IMR-90 (cell line): ENCODE results near the gene ACIN1. TPM values are rescaled to one million over a fixed set of nuclear protein-coding genes. Genes with fewer than 3 reads are reported as not detected.

Experiments used
- ATAC-seq: fragments of 200-7000 bp; cut with Tn5 transposase; 2 replicates; pipeline ENCODE4 v1.9.1; 2020; ENCODE audit warnings: low read depth, mild to moderate bottlenecking, moderate library complexity
- Bru-seq: library from RNA; stranded (reverse); fragments of 400-500 nt; gene quantifications from one replicate; lab custom pipeline; 2021; lab: Mats Ljungman, UMichigan
- BruChase-seq, 2 experiments: library from RNA; stranded (reverse); fragments of 400-500 nt; gene quantifications; one replicate each; lab custom pipeline; 2021; lab: Mats Ljungman, UMichigan
- BruUV-seq: library from RNA; stranded (reverse); fragments of 400-500 nt; replicated peaks from 2 replicates; lab custom pipeline; 2021; lab: Mats Ljungman, UMichigan
- CTCF ChIA-PET: fragments of 300-600 bp; formaldehyde crosslinking; extraction: SDS; loops from one replicate; lab custom pipeline; 2021; ENCODE audit warnings: antibody characterized with exemption; lab: Yijun Ruan, JAX
- POLR2A ChIA-PET: fragments of 300-600 bp; sonication (Branson Sonifier 250); formaldehyde crosslinking; loops from one replicate; lab custom pipeline; 2022; ENCODE audit warnings: antibody characterized with exemption; ENCODE audit not compliant: unreplicated experiment; lab: Charles Lee
- DNase-seq: peaks from one replicate; pipeline ENCODE4 v3.0.0; 2013
- H2AFZ ChIP-seq: replicated peaks from 2 replicates; pipeline ENCODE3; 2013; ENCODE audit warnings: low read length, mild to moderate bottlenecking; ENCODE audit not compliant: poor library complexity
- H2AK5ac ChIP-seq: 2 replicates; pipeline ENCODE4 v1.6.1; 2013; ENCODE audit warnings: low read depth, low read length, inconsistent platforms
- H2AK9ac ChIP-seq: replicated peaks from 2 replicates; pipeline ENCODE3; 2013; ENCODE audit warnings: mild to moderate bottlenecking, low read depth, low read length, moderate library complexity; ENCODE audit not compliant: poor library complexity
- H2BK120ac ChIP-seq: 2 replicates; pipeline ENCODE4 v1.6.1; 2013; ENCODE audit warnings: low read depth, low read length, inconsistent platforms
- H2BK15ac ChIP-seq: 3 replicates; pipeline ENCODE4 v1.6.1; 2013; ENCODE audit warnings: low read depth, low read length, inconsistent platforms
- H2BK20ac ChIP-seq: 2 replicates; pipeline ENCODE4 v1.6.1; 2013; ENCODE audit warnings: low read depth, mild to moderate bottlenecking, inconsistent platforms, low read length, moderate library complexity
- H2BK5ac ChIP-seq: 2 replicates; pipeline ENCODE4 v1.6.1; 2013; ENCODE audit warnings: mild to moderate bottlenecking, low read depth, low read length, inconsistent platforms; ENCODE audit not compliant: poor library complexity, severe bottlenecking
- H3K14ac ChIP-seq: replicated peaks from 2 replicates; pipeline ENCODE4 v1.6.1; 2013; ENCODE audit warnings: low read depth, low read length, inconsistent platforms
- H3K18ac ChIP-seq: 2 replicates; pipeline ENCODE4 v1.6.1; 2013; ENCODE audit warnings: low read depth, low read length, control low read depth
- H3K23ac ChIP-seq: 2 replicates; pipeline ENCODE4 v1.6.1; 2013; ENCODE audit warnings: low read depth, low read length, inconsistent platforms
- H3K27ac ChIP-seq: 2 replicates; pipeline ENCODE4 v1.5.1; 2013; ENCODE audit warnings: mild to moderate bottlenecking, control low read depth, low read length; ENCODE audit not compliant: insufficient read depth
- H3K27me3 ChIP-seq: 2 replicates; pipeline ENCODE4 v1.6.1; 2013; ENCODE audit warnings: low read length; ENCODE audit not compliant: control insufficient read depth, insufficient read depth
- H3K36me3 ChIP-seq: 2 replicates; pipeline ENCODE4 v1.6.1; 2013; ENCODE audit warnings: low read length, mixed read lengths; ENCODE audit not compliant: control insufficient read depth, insufficient read depth
- H3K4ac ChIP-seq: 2 replicates; pipeline ENCODE4 v1.6.1; 2013; ENCODE audit warnings: low read depth, low read length, inconsistent platforms
- H3K4me1 ChIP-seq: 2 replicates; pipeline ENCODE4 v1.6.1; 2013; ENCODE audit warnings: low read length, mixed read lengths; ENCODE audit not compliant: control insufficient read depth, insufficient read depth
- H3K4me2 ChIP-seq: 2 replicates; pipeline ENCODE4 v1.6.1; 2013; ENCODE audit warnings: low read depth, mild to moderate bottlenecking, control low read depth, low read length, moderate library complexity
- H3K4me3 ChIP-seq: 2 replicates; pipeline ENCODE4 v1.5.1; 2013; ENCODE audit warnings: low read depth, mild to moderate bottlenecking, control low read depth, low read length, moderate library complexity; ENCODE audit not compliant: insufficient read depth
- H3K56ac ChIP-seq: 2 replicates; pipeline ENCODE4 v1.6.1; 2013; ENCODE audit warnings: low read length, inconsistent platforms; ENCODE audit not compliant: insufficient read depth; ENCODE audit errors: extremely low read depth
- H3K79me1 ChIP-seq, 2 experiments: 2 replicates each; pipeline ENCODE4 v1.6.1; 2013; ENCODE audit warnings: low read length in 2 of 2, inconsistent platforms in 1 of 2, low read depth in 1 of 2
- H3K9ac ChIP-seq: 2 replicates; pipeline ENCODE4 v1.6.1; 2013; ENCODE audit warnings: low read depth, low read length, control low read depth
- H3K9me1 ChIP-seq: 2 replicates; pipeline ENCODE4 v1.6.1; 2013; ENCODE audit warnings: low read length, inconsistent platforms; ENCODE audit not compliant: insufficient read depth
- H3K9me3 ChIP-seq: 2 replicates; pipeline ENCODE4 v1.6.1; 2013; ENCODE audit warnings: low read length; ENCODE audit not compliant: control insufficient read depth, insufficient read depth
- H4K20me1 ChIP-seq: 2 replicates; pipeline ENCODE4 v1.6.1; 2013; ENCODE audit warnings: low read length, inconsistent platforms; ENCODE audit not compliant: insufficient read depth
- H4K5ac ChIP-seq: 2 replicates; pipeline ENCODE4 v1.6.1; 2013; ENCODE audit warnings: mild to moderate bottlenecking, low read depth, low read length, control low read depth
- H4K8ac ChIP-seq, 2 experiments: 2 replicates each; pipeline ENCODE4 v1.6.1; 2013; ENCODE audit warnings: low read depth in 2 of 2, low read length in 2 of 2, control low read depth in 1 of 2, inconsistent platforms in 1 of 2
- H4K91ac ChIP-seq: 2 replicates; pipeline ENCODE4 v1.6.1; 2013; ENCODE audit warnings: low read depth, low read length, inconsistent platforms; ENCODE audit not compliant: insufficient read depth
- CHD1 ChIP-seq: IDR thresholded peaks from 2 replicates; pipeline ENCODE4 v1.6.1; 2012; ENCODE audit warnings: low read depth, low read length, improper control_type of control experiment
- MAZ ChIP-seq: IDR thresholded peaks from 2 replicates; pipeline ENCODE4 v1.6.1; 2012; ENCODE audit warnings: low read depth, mild to moderate bottlenecking, low read length, improper control_type of control experiment, moderate library complexity, borderline replicate concordance
- MXI1 ChIP-seq: IDR thresholded peaks from 2 replicates; pipeline ENCODE4 v1.6.1; 2012; ENCODE audit warnings: low read depth, mild to moderate bottlenecking, low read length, moderate library complexity, borderline replicate concordance
- POLR2A ChIP-seq: IDR thresholded peaks from 2 replicates; pipeline ENCODE4 v1.6.1; 2012; ENCODE audit warnings: mild to moderate bottlenecking, low read depth, low read length
- SMC3 ChIP-seq: fragments of 150-350 bp; IDR thresholded peaks from 2 replicates; pipeline ENCODE4 v1.6.1; 2016; ENCODE audit warnings: low read depth, mild to moderate bottlenecking, antibody characterized with exemption, low read length, moderate library complexity
- WGBS, 2 experiments: methylation state at CpG; one replicate each; pipeline versions ENCODE4 v1.1.5 to v1.1.7; 2013; ENCODE audit warnings: missing lambda C conversion rate in 2 of 2; ENCODE audit not compliant: insufficient read length in 1 of 2; ENCODE audit errors: extremely low coverage in 2 of 2; 5-methylcytosine and 5-hydroxymethylcytosine counted together
- dilution Hi-C: fragments of 300-500 bp; cut with HindIII; formaldehyde crosslinking; loops from one replicate; pipeline ENCODE4 v1.14.3; 2018; ENCODE audit warnings: low sequenced_read_pairs; ENCODE audit not compliant: unreplicated experiment
- in situ Hi-C: fragments of 300-500 bp; cut with MboI; formaldehyde crosslinking; loops from 3 replicates; pipeline ENCODE4 v1.14.3; 2019; ENCODE audit warnings: low sequenced_read_pairs, inconsistent platforms, mixed read lengths
- intact Hi-C: fragments of 100-400 bp; cut with micrococcal nuclease; formaldehyde crosslinking; loops from 2 replicates; pipeline ENCODE4 v1.10.0; 2022
- long read RNA-seq: library from polyadenylated mRNA; unstranded; transcript quantifications from one replicate; pipeline ENCODE4 v2.0.0, GENCODE V29; 2021; ENCODE audit not compliant: unreplicated experiment
- polyA plus RNA-seq, 3 experiments: library from polyadenylated mRNA; depleted of rRNA; stranded (reverse); fragments of >200 nt; gene quantifications; 2 replicates each; pipeline ENCODE4 v1.2.3, GENCODE V29; 2012; ENCODE audit warnings: low replicate concordance in 1 of 3
- total RNA-seq: library from RNA; depleted of rRNA; stranded (reverse); fragments of >200 nt; gene quantifications from 2 replicates; pipeline ENCODE4 v1.2.3, GENCODE V29; 2012; rRNA removed

ACIN1 gene
- total RNA-seq (71.9 and 73.8 TPM in 2 replicates), polyA plus RNA-seq (2012; rRNA removed) (167 and 185 TPM in 2 replicates), Bru-seq, nascent RNA (percentile 95 among the genes with signal in this experiment), BruChase-seq, experiment 1, labeled RNA remaining after a 6-hour chase (percentile 96 among the genes with signal in this experiment), BruChase-seq, experiment 2, labeled RNA remaining after a 2-hour chase (percentile 98 among the genes with signal in this experiment)
- polyA plus RNA-seq (2012; cell fraction: cytosol; rRNA removed): 47.0 and 54.1 TPM in 2 replicates
- polyA plus RNA-seq (2012; cell fraction: nucleus; rRNA removed; ENCODE audit: low replicate concordance): 631 and 1,195 TPM in 2 replicates
- long read RNA-seq, partial matches to known transcripts: 38 of 52 reads
- long read RNA-seq, other reads (novel, unspliced or antisense): 10 of 52 reads

- BruUV-seq: no TSS peak
- Histone ChIP-seq H3K9me1 (peaks cover 9% of the 10 kb centered on the region), H3K56ac (peak within 1 kb of the TSS; percentile 94), H2BK20ac (peak within 1 kb of the TSS; percentile 49; the same call in 1 of the 2 replicates), H2BK5ac (peak within 1 kb of the TSS; percentile 95), H3K14ac (peak within 1 kb of the TSS; percentile 98), H3K36me3 (peaks cover 20% of the 10 kb centered on the region), H3K4me2 (peak within 1 kb of the TSS; percentile 99), H2AFZ (peak within 1 kb of the TSS; percentile 94), H4K5ac (peak within 1 kb of the TSS; percentile 83), H4K20me1 (peaks cover 44% of the 10 kb centered on the region; the same call in 1 of the 2 replicates), H3K27ac (peak within 1 kb of the TSS; percentile 97), H3K9me3 (no peaks in the 10 kb centered on the region), H2BK120ac (peak within 1 kb of the TSS; percentile 79), H3K4me3 (peak within 1 kb of the TSS; percentile 67), H4K8ac (peak within 1 kb of the TSS; percentile 88 to 98), H2AK5ac (peak within 1 kb of the TSS; percentile 94), H3K79me1 (peaks cover 22 to 62% of the 10 kb centered on the region in 2 experiments), H4K91ac (peak within 1 kb of the TSS; percentile 96), H3K18ac (peak within 1 kb of the TSS; percentile 82), H2AK9ac (peak within 1 kb of the TSS; percentile 92), H3K4ac (peak within 1 kb of the TSS; percentile 98), H3K4me1 (peaks cover 3% of the 10 kb centered on the region; the same call in 1 of the 2 replicates), H2BK15ac (peak within 1 kb of the TSS; percentile 71; the same call in 1 of the 3 replicates), H3K23ac (peak within 1 kb of the TSS; percentile 95), H3K9ac (peak within 1 kb of the TSS; percentile 97), H3K27me3 (no peaks in the 10 kb centered on the region)
- ChIA-PET POLR2A (interaction anchor here (0.5 to 1.2 kb wide), 7 partner anchors 14 to 206 kb away, joined by 3 to 12 read pairs (median 4); no protein-coding TSS in a partner anchor), CTCF (interaction anchor here (0.6 to 3.5 kb wide), 11 partner anchors 10 to 92 kb away, joined by 3 to 19 read pairs (median 5); no protein-coding TSS in a partner anchor)
- TF ChIP-seq SMC3 (no peak), MAZ (peak; percentile 66; the same call in 1 of the 2 replicates), CHD1 (0 out of 2 replicates have a peak, but pooled peaks have one; percentile 72), POLR2A (peak; percentile 80), MXI1 (no peak)
- dilution Hi-C loops (no loop called here), in situ Hi-C loops (loop anchor here (25.0 kb wide), 1 partner anchor 1043 kb away; the partner anchor contains the start of genes EMC9, FITM1, PSME1 and PSME2), intact Hi-C loops (loop anchor here (2.0 kb wide), 1 partner anchor 16 kb away; no protein-coding TSS in a partner anchor)
- WGBS, 2 experiments: 0% methylated on average over 44 of the region's 55 CpGs; no CpG with 5 or more reads in 1 of the 2 experiments
- peak; percentile 86 for DNase-seq
- peak; percentile 63 for ATAC-seq
These were observed at the start of gene ACIN1 for GRCh38 chr14:23094666-23095195. Gene ACIN1, minus strand, starts transcription at chr14:23095136. Its CDS starts 24 bp downstream, at chr14:23095112.
